GM18909 (cell line): Measurements from ENCODE around the gene BBS4.
"Not testable (repeated sequence)": the region's sequence is repeated elsewhere in the genome, so short reads cannot be mapped to it uniquely, and the experiment has no call there.

Source experiments
- ATAC-seq: cut with Tn5 transposase; IDR thresholded peaks from one replicate; pipeline ENCODE4 v1.9.1; 2021; ENCODE audit warnings: mild to moderate bottlenecking; ENCODE audit not compliant: unreplicated experiment, poor library complexity

The BBS4 gene, protein sequence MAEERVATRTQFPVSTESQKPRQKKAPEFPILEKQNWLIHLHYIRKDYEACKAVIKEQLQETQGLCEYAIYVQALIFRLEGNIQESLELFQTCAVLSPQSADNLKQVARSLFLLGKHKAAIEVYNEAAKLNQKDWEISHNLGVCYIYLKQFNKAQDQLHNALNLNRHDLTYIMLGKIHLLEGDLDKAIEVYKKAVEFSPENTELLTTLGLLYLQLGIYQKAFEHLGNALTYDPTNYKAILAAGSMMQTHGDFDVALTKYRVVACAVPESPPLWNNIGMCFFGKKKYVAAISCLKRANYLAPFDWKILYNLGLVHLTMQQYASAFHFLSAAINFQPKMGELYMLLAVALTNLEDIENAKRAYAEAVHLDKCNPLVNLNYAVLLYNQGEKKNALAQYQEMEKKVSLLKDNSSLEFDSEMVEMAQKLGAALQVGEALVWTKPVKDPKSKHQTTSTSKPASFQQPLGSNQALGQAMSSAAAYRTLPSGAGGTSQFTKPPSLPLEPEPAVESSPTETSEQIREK

DNA sequence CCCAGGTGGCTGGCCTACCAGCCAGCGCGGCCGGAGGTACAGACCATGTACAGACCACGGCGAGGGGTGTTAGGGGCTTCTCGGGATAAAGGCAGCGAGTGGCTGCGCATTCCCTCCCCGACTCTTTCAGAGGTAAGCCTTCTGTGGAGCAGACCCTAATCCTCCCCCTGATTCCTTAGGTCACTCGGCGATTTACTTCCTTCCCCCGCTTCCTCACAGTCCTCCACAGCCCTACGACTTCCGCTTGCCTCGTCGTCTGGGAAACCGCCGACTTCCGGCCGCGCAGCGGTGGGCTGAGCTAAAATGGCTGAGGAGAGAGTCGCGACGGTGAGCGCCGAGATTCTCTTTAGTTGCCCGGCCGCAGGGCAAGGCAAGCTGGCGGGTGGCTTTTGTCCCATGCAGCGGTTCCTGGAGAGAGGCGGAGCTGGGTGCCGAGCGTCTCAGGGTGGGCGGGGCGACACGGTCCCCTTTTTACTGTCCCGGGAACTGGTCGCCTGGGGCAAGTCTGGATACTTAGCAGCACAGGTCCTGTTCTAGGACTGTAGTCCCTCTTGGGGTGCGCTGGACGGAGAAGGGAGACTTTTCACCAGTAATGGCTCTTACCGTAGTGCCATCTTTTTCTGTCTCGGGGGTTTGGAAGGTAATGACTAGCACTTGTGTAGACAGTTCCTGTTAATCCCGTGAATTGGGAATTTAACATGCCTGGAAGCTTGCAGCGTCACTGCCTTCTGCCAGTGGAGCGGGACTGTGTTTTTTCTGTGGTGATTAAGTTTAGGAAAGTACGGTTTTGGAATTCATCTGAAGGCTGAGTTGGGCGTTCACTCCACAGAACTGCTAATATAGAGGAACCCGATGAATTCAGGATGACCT, at the start of gene BBS4, which contains the start of gene HIGD2B:
Gene BBS4 (plus strand): TSS at position 283 of the 870 bp plus-strand sequence. CDS start 21 bp downstream, at position 304.
Gene HIGD2B (minus strand): TSS at position 258 of the 870 bp plus-strand sequence. CDS start 9,808 bp downstream, outside the sequence.
- ATAC-seq, result peak; percentile 96

DNA sequence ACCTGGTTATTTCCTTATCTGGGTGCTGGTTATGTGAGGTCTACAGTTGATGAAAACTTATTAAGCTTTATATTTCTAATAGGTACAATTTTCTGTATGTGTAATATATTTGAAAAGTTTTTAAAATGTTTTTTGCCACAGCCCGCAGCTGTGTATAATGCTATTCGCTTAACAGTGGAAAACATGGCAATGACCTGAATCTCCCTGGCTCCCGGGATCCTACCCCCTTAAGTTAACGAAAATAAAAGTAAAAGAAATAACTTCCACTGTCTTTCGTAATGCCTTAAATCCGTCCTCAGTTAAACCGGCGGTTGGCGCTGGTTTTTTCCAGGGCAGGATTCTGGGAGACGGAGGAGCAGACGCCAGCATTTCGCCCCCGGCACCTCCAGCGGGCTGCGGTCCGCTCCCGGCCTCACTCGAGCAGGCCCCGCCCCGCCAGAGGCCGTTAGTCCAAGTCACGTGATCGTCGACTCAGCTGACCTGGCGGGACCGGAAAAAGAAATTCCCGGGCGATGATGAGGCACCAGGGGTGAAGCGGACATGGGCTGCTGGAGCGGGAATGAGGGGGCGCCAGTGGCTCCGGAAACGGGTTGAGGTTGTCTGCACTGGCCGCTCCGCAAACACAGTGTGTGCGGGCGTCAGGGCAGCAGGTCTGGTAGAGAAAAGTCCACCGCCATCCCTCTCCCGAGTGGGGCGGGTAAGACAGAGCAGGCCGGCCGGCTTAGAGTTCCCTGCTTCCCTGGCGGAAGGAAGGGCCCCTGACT, 49.3 kb upstream of the BBS4 start:
- not testable (repeated sequence) for ATAC-seq

DNA sequence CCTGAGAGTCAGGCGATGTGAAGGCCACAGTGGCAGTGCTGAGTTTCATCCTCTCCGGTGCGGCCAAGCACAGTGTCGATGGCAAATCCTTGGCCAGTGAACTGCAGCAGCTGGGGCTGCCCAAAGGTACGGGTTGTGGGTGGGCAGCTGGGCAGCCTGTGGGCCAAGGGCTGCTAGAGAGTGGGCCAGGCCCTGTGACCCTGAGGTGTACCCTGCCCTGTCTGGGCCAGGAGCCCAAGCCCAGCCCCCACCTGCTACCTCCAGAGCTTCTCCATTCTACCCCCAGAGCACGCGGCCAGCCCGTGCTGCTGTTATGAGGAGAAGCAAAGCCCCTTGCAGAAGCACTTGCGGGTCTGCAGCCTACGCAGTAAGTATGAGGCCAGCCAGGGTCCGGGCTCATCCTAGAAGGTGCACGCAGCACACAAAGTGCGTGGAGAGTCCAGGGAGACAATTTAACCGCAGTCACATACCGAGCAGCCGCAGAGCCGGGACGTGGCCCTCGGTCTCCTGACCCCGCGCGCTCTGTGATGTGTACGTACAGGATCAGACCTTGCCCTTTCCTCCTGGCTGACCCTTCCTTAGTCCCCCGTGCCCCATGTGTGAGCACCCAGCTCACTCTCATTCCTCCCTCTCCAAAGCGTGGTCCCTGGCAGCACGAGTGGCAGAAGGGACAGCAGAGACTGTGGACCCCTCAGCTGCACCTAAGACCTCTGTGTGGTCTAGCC, 46.1 kb upstream of the BBS4 start:
- not testable (repeated sequence) for ATAC-seq

DNA sequence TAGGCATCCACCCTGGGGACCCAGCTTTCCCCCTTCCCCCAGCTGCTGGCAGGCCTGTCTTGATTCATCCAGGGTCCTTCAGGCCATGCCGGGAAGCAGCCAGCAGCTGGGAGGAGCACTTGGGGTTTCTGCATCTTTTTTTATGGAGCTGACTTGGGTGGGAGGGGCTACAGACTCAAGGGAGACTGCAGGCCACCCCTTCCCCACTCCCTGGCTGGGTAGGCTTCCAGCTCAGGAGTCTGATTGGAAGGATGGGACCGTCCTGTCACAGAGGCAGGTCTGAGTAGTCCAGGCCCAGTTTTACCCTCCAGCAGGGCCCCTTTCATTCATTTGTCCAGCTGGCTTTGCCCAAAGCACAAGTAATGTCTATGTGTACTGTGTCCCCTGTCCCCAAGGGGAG, 43.7 kb upstream of the BBS4 start:
- not testable (repeated sequence) for ATAC-seq

DNA sequence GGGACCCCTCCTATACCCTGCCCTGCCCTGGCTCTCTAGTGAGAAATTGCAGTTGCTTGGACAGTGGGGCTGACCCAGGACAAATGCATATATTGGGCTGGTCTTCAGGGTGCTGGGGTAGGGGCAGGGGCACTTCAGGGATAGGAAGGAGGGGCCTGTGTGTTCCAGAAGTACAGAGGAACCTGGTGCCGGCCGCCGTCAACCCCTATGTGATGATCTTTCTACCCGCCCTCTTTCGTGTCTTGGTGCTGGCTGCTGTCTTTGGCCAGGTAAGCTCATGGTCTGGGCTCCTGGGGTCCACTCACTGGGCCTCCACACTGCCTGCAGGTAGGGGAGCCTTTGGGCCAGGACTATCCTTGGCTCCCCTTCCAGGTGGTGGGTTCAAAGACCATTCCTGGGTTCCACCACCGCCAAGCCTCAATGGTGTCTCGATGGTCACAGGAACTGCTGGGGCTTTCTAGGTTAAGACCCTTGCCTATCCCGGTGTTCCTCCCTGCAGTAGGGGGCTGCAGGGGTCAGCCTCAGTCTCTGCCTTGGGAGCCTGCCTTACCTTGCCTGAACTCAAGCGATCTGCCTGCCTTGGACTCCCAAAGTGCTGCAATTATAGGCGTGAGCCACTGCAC, 37.3 kb upstream of the BBS4 start:
- ATAC-seq, result not testable (repeated sequence)

DNA sequence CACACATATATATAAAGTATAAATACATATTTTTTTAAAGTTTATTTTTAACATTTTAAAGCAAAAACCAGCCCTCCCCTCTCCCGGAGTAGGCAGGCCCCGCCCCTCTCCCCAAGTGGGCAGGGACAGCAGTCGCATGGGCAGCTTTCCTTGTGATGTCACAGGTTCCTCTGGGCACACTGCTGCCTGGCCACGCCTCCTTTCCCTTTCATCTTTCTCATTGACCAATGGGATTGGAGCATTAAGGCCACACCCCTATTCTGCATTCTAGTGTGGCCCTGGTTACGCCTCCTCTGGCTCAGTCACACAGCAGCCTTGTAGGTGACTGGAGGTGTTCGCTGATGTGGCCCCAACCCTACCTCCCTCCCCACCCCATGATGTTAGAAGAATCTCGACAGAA, 31.6 kb upstream of the BBS4 start, which contains the start of gene GOLGA6B:
Gene GOLGA6B (plus strand): TSS at position 301 of the 400 bp plus-strand sequence. CDS start 41 bp downstream, at position 342.
- ATAC-seq, result not testable (repeated sequence)

DNA sequence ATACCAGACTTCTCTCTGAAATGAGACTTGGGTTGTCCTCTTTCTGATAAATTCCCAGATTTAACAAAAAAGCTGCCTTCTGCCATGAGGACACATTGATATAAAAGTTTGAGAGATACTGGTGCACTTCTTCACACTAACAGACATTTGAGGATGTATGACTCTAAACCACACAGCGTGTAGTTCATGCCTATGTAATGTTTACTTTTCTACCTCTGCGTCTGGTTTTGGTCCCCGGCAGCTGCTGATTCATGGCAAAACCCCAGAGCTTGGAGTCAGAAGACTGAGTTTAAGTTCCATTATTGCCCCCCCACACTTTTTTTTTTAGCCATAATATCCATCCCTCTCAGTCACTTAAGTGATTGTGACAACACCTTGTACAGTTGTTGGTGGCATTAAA, 30.0 kb upstream of the BBS4 start:
- ATAC-seq, result not testable (repeated sequence)

DNA sequence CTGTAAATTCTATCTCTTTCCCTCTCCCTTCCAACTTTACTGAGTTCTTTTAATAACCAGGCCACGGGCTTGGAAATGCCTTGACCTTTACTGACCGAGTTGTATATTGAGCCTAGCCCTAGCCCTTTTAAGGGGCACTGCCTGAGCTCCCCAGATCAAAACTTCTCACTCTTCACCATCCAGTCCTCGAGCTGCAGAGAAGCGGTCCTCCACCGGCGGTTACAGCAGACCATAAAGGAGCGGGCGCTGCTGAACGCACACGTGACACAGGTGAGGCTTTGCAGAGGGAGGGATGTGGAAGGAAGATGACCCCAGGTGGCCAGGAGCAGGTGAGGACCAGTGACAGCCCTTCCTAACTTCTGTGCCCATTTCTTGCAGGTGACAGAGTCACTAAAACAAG, 24.9 kb upstream of the BBS4 start:
- not testable (repeated sequence) for ATAC-seq

DNA sequence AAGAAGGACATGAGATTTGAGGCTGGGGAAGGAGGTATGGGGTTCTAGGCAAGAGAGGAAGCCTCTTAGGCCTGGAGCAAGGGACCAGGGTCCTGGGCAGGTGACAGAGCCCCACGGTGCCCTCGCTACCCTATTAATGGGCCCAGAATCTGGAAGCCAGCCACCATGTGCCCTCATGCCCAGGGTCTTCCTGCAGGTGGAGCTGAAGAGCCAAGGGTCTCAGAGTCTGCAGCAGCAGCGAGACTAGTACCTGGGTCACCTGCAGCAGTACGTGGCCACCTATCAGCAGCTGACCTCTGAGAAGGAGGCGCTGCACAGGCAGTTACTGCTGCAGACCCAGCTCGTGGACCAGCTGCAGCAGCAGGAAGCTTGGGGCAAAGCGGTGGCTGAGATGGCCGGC, 22.1 kb upstream of the BBS4 start:
- not testable (repeated sequence) for ATAC-seq

DNA sequence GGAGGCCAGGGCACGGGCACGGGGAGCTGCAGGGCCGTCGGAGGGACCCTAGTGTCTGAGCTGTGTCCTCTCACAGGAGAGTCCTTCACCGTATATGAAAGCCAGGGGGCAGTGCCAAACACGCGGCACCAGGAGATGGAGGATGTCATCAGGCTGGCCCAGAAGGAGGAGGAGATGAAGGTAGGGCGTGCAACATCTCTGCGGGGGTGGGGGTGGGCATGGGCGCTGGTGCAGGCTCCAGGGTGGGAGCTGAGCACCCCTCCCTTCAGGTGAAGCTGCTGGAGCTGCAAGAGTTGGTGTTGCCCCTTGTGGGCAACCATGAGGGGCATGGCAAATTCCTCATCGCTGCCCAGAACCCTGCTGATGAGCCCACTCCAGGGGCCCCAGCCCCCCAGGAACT, 20.3 kb upstream of the BBS4 start:
- ATAC-seq, result not testable (repeated sequence)

DNA sequence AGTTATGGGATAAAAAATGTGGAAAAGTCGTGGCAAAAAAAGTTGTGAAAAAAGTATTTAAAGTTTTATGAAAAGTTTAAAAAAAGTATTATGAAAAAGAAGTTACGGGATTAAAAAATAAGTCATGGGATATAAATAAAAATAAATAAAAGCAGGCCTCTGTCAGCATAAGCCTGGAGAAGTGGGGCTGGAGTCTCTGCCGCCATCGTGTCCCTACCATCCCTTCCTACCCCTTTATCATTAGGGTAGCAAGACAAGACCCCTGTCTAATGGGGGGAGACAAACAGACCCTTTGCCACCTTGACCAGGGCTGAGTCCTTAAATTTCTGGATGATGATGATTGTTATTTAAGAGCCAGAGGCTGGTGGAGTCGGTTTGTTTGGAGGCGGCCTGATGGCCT, 16.2 kb upstream of the BBS4 start:
- ATAC-seq, result not testable (repeated sequence)

DNA sequence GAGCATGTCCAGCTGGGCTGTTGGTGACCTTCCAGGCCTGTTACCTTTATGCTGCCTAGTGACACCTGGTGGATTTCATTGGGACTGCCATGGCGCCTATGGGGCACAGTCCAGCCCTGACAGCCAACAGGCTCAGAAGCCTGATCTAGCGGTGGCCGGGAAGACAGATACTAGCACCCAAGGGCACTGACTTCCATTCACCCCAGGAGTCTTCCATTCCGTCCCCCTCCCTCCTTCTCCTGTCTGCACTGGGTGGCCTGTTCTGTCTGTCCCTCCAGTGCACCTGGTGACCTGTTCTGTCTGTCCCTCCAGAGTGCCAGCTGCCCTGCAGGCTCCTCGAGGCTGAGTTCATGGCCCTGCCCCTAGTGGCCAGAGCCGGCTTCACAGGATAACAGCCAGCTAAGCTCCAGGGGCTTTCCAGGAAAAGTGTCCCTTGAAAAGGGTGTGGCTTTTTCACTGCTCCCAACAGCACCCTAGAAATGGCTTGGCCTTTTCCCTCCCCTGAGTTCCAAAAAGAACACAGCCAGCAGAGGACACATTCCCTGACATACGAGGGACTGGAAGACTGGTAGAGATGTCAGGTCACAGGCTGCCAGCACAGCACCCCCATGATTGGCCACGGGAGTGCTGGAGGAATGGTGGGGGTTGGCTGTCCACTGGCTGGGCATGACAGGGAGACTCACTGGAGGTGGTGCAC, 15.2 kb upstream of the BBS4 start:
- ATAC-seq, result peak; percentile 81

DNA sequence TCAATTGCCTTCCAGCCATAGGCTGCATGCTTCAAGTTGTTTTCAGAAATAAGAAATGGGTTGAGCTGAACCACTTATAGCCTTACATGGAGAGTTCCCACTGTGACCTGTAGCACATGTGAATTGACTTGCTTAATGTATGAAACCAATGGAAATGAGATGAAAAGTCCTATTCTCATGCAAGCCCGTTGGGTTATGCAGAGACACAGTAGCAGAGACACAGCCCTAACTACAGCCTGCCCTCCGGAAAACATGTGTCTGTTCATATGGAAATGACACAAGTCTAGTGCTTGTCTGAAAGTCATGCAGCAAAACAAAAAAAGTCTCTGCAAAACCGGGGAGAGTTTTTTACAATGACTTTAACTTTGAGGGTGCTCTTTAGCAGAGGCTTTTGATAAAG, 14.5 kb upstream of the BBS4 start:
- no peak for ATAC-seq

DNA sequence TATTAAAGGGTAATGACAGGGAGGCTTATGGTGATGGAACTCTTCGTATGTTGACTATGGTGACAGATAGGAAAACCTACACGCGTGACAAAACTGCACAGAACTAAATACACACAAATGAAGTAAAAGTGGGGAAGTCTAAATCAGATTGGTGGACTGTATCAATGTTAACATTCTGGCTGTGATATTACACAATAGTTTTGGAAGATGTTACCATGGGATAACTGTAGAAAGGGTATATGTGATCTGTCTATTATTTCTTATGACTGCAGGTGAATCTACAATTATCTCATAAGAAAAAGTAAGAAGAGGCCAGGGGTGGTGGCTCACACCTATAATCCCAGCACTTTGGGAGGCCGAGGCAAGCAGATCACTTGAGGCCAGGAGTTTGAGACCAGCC, 9.2 kb upstream of the BBS4 start:
- no peak for ATAC-seq

DNA sequence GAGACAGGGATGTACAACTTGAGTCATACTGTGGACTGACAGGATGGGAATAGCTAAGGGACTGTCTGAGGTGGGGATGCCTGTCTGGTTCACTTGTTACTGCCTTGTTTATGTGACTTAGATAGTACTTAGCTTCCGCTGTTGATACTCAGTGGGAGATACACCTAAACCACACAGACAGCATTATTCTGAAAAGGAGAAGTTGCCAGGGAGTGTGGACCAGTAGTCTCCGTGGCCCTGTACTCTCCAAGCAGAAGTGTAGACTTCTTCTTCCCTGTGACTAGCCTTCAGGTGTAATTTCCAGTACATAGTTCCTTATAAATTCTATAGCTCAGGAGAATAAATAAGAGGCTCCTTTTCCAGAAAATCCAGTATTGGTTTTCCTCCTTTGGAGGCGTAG, 5.1 kb upstream of the BBS4 start:
- ATAC-seq, result no peak

DNA sequence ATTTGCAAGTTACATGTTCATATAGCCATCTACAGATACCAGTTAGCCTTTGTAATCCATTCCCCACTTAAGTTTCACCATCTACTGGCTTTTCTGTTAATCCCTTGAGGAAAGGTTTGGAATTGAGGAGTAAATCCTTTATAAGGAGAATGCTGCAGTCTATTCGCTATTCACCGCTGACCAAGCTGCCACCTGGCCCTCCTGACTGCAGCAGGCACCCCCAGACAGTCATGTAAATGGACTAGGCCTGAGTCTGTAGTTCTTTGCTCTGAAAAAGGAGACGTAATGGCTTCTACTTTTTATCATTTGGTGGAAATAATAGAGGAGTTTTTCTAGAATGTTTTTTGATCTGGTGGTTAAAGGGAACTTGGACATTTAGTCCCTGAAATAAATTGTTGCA, 3.2 kb upstream of the BBS4 start:
- ATAC-seq, result no peak

DNA sequence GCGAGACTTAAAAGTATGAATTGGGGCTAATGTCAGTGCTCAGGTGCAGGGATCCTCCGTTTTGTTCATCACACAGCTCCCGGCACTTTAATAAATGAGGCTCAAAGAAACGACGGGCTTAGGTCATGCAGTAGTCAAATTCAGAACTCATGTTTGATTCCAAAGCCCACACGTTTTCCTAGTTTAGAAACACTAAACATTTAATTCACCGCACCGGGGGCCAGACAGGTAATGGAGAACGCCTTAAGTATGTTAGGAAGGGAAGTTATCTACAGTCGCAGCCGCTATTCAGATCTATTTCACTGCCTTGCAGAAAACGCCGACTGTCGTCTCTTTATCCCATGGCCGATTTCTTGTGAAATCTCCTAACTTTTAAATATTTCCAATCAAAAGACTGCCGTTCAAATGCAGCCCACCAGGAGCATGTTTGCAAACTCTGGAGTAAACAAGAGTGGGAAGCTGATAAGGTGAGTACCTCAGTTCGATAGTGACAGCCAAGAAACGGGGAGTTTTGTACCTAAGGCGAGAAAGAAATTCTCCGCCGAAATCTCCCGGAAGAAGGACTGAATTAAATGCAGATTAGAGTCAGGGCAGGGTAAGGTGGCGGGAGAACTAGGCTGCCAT, 594 bp upstream of the BBS4 start:
- no peak for ATAC-seq

DNA sequence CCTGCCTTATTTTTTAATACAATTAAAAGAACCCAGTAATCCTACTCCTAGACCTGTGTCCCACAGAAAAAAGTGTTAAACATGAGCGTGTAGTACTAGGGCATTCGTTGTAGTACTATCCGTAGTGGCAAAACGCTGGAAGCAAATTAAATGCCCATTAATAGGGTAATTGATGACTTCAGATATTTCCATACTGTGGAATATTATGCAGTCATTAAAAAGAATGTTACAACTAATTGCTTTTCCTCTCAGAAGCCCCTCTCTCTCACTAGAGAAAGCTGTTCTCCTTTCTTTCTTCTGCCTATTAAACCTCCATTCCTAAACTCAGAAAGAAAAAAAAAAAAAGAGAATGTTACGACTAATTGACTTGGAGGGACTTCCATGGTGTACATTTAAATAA, 2.7 kb downstream of the BBS4 start:
- no peak for ATAC-seq
